K562 (cell line): Measurements from ENCODE around the gene CLEC10A. TPM values are rescaled to one million over a fixed set of nuclear protein-coding genes. Genes with fewer than 3 reads are reported as not detected.

Experiments
- FOXJ2 ChIP-seq: fragments of 200-800 bp; sonication (Bioruptor generic); IDR thresholded peaks from 2 replicates; pipeline ENCODE4 v1.6.1; 2016; ENCODE audit warnings: missing genetic modification characterization, missing compliant biosample characterization
- FOXK2 ChIP-seq, 2 experiments: fragments of 450-650 bp; IDR thresholded peaks in 1 of 2; conservative IDR thresholded peaks in 1 of 2; 2 replicates each; pipeline ENCODE4 v1.6.1; 2016; ENCODE audit warnings: low read depth in 2 of 2, mild to moderate bottlenecking in 1 of 2
- TAF15 ChIP-seq: fragments of 200-400 bp; formaldehyde crosslinking; IDR thresholded peaks from 2 replicates; pipeline ENCODE4 v1.6.1; 2017; ENCODE audit warnings: mild to moderate bottlenecking, low read depth, low read length, moderate library complexity
- ZNF239 ChIP-seq: fragments of 250-450 bp; sonication (Bioruptor Pico); IDR thresholded peaks from 2 replicates; pipeline ENCODE4 v1.4.0; 2020; ENCODE audit warnings: mild to moderate bottlenecking
- polyA plus RNA-seq, 8 experiments: library from polyadenylated mRNA; depleted of rRNA in 4 of 8; stranded (reverse) in 5 of 8; unstranded in 3 of 8; fragments of >200 nt; fragmentation: Nextera tagmentation in 2 of 8; fragmentation: Illumina TruSeq in 1 of 8; extraction: Ambion mirVana in 2 of 8; extraction: Trizol in 1 of 8; gene quantifications; 2 replicates each; pipeline versions ENCODE4 v1.2.1 to v1.2.3, GENCODE V29; 2011 to 2014; ENCODE audit warnings: inconsistent platforms in 1 of 8, missing spikeins in 1 of 8
- total RNA-seq, 7 experiments: library from RNA; depleted of rRNA in 6 of 7; stranded (reverse); fragments of >200 nt in 6 of 7; fragmentation: Illumina TruSeq in 2 of 7; extraction: Trizol in 2 of 7; gene quantifications; 2 replicates each; pipeline versions ENCODE4 v1.2.1 to v1.2.3, GENCODE V29; 2011 to 2021; ENCODE audit warnings: low replicate concordance in 1 of 7
- TF ChIP-seq, protein P1 (sequence below): sonication (generic); formaldehyde crosslinking; IDR thresholded peaks from 2 replicates; pipeline ENCODE4 v1.8.0; 2022; ENCODE audit warnings: mild to moderate bottlenecking, missing genetic modification reagents
- TF ChIP-seq, protein P2 (sequence below), 2 experiments: fragments of 450-650 bp in 1 of 2; sonication (generic) in 1 of 2; formaldehyde crosslinking in 1 of 2; IDR thresholded peaks in 1 of 2; conservative IDR thresholded peaks in 1 of 2; 2 replicates each; pipeline versions ENCODE4 v1.6.1 to v1.8.1; 2016 to 2023; ENCODE audit warnings: mild to moderate bottlenecking in 2 of 2, moderate library complexity in 2 of 2, inconsistent platforms in 1 of 2, missing genetic modification reagents in 1 of 2

The CLEC10A gene
- total and polyA plus RNA-seq, 9 of the 15 experiments (the other 6 are each of a cell fraction or from before 2014, with no cell fraction given) = 0.04 to 0.11 (median 0.05) TPM; not detected in 6

DNA sequence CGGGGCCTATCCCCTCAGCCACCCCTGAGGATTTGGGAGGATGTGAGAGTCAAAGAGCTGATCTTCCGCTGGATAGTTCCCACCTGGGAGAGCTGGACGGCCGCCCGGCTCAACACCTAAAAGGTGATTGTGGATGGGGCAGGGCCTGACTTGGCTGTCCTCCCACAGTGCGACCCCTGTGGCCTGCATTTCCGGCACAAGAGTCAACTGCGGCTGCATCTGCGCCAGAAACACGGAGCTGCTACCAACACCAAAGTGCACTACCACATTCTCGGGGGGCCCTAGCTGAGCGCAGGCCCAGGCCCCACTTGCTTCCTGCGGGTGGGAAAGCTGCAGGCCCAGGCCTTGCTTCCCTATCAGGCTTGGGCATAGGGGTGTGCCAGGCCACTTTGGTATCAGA lies 52.7 kb downstream of the CLEC10A start (continued):
- TF ChIP-seq, protein P1, sequence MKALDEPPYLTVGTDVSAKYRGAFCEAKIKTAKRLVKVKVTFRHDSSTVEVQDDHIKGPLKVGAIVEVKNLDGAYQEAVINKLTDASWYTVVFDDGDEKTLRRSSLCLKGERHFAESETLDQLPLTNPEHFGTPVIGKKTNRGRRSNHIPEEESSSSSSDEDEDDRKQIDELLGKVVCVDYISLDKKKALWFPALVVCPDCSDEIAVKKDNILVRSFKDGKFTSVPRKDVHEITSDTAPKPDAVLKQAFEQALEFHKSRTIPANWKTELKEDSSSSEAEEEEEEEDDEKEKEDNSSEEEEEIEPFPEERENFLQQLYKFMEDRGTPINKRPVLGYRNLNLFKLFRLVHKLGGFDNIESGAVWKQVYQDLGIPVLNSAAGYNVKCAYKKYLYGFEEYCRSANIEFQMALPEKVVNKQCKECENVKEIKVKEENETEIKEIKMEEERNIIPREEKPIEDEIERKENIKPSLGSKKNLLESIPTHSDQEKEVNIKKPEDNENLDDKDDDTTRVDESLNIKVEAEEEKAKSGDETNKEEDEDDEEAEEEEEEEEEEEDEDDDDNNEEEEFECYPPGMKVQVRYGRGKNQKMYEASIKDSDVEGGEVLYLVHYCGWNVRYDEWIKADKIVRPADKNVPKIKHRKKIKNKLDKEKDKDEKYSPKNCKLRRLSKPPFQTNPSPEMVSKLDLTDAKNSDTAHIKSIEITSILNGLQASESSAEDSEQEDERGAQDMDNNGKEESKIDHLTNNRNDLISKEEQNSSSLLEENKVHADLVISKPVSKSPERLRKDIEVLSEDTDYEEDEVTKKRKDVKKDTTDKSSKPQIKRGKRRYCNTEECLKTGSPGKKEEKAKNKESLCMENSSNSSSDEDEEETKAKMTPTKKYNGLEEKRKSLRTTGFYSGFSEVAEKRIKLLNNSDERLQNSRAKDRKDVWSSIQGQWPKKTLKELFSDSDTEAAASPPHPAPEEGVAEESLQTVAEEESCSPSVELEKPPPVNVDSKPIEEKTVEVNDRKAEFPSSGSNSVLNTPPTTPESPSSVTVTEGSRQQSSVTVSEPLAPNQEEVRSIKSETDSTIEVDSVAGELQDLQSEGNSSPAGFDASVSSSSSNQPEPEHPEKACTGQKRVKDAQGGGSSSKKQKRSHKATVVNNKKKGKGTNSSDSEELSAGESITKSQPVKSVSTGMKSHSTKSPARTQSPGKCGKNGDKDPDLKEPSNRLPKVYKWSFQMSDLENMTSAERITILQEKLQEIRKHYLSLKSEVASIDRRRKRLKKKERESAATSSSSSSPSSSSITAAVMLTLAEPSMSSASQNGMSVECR (CRISPR knock-in tag) = no peak
- TF ChIP-seq ZNF239 (CRISPR knock-in tag) (no peak), FOXJ2 (tag) (no peak), FOXK2 (conservative IDR thresholded peaks at IDR 0.05 in 1 of 2, IDR thresholded peaks at IDR 0.05 in 1 of 2; ENCODE audit: low read depth in 2 of 2) (no peak), TAF15 (no peak)
- TF ChIP-seq, protein P2, sequence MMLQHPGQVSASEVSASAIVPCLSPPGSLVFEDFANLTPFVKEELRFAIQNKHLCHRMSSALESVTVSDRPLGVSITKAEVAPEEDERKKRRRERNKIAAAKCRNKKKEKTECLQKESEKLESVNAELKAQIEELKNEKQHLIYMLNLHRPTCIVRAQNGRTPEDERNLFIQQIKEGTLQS (IDR thresholded peaks at IDR 0.05) = no peak
- TF ChIP-seq, protein P2 (CRISPR knock-in tag; conservative IDR thresholded peaks at IDR 0.05) = no peak
- TF ChIP-seq, all 486 proteins: peak for 0
